GM18519 (cell line): ENCODE results near the gene NDUFAF3.

ENCODE experiments used
- ATAC-seq: cut with Tn5 transposase; IDR thresholded peaks from one replicate; pipeline ENCODE4 v1.9.1; 2021; ENCODE audit warnings: mild to moderate bottlenecking, moderate library complexity; ENCODE audit not compliant: unreplicated experiment, low FRiP score

NDUFAF3 gene

DNA sequence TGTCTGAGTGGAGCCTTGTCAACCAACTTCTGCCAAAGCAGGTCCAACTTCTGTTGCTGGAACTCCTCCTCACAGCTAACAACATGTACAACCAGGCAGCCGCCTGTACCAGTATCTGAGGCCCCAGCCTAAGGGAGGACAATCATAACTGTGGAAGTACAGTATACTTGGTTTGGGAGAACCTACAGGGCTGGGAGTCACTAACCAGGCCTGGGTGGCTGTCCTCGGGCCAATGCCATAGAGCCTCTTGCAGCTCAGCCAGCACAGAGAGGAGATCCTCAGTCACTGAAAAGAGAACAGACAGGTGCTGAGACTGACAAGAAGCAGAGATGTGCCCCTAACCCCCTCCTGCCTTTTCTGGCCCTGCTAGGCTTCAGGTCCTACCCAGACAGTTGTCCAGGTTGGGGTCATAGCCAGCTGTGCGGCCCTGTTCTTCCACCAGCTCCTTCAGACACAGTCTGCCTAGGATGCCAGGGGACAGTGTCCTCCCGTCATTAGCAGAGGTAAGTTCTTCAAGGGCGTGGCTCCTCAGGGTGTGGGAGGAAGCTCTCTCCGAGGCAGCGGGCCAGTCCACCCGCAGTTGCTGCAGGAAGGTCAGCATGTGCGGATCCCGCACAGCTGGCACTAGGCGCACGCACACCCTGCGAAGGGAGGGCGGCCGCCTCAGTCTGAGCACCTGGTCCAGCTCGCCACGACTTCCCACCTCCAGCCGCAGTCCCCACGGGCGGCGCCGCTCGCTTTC is 4.5 kb upstream of the NDUFAF3 start:
- no peak for ATAC-seq

GRCh38 chr3:49017971-49018706 is 3.8 kb upstream of the NDUFAF3 start, which contains the start of gene DALRD3:
TSS of gene DALRD3 (minus strand) at chr3:49018580. CDS start at chr3:49018564, 16 bp downstream.
- ATAC-seq, result no peak

GRCh38 chr3:49018707-49019006 is 3.3 kb upstream of the NDUFAF3 start:
- no peak for ATAC-seq

- ATAC-seq, result no peak
Observed at GRCh38 chr3:49019941-49020329, 2.0 kb upstream of the NDUFAF3 start.

GRCh38 chr3:49020330-49021212 is 1.4 kb upstream of the NDUFAF3 start:
- ATAC-seq, result no peak

DNA sequence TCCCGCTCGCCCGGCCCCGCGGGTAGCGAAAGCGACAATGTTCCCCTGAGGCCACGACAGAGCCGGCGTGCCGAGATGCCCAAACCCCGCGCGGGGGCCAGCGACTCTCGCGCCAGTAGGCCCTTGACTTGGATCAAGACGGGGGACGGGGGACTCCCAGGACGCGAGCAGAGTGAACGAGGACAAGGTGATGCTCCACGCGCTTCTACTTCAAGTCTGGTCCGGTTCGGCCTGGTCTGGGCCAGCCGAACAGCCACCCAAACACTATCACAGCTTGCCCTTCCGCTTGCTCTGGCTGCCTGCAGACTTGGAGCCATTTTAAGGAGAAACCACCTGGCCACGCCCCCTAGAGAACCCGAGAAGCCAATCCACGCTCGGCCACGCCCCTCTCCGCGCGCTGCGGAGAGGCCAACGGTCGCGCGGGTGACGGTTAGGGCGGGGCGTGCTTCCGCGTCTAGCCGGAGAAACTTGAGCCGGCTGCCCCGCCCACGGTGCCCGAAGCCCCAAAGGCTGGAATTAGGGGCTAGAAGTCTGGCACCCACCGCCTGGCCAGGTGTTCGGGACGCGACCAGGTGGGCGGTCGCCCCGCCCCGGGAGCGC is 608 bp upstream of the NDUFAF3 start:
- ATAC-seq, result peak; percentile 35

- no peak for ATAC-seq
Observed at GRCh38 chr3:49022688-49023171, 809 bp downstream of the NDUFAF3 start.

DNA sequence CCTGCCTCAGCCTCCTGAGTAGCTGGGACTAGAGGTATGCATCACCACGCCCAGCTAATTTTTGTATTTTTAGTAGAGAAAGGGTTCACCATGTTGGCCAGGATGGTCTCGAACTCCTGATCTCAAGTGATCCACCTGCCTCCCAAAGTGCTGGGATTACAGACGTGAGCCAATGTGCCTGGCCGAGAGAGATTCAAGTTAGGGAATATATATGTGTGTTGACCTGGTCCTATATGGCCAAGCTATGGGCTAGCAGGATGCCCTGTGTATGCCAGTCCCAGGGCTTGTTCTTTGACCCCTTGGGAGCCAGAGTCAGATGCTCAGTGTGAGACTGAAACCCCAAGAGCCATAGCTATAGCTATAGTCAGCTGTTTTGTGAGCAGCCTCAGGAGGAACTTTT is 1.9 kb downstream of the NDUFAF3 start:
- no peak for ATAC-seq

DNA sequence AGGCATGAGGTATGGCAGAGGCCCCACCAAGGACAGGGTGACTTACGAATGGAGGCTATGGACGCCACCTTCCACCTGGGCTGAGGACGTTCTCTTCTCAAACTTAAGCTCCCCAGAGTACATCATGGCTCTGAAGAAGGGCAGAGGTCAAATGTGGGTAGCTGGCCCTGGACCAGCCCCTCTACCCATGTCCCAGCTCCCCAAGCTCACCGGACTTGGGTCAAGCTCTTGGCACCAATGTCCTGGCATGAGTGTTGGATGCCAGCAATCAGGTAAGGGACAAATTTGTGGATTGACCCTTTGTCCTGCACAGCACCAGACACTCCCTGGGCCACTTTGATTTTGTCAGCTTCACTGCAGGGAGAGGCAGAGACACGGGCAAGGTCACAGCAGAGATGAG is 2.5 kb downstream of the NDUFAF3 start:
- ATAC-seq, result no peak

DNA sequence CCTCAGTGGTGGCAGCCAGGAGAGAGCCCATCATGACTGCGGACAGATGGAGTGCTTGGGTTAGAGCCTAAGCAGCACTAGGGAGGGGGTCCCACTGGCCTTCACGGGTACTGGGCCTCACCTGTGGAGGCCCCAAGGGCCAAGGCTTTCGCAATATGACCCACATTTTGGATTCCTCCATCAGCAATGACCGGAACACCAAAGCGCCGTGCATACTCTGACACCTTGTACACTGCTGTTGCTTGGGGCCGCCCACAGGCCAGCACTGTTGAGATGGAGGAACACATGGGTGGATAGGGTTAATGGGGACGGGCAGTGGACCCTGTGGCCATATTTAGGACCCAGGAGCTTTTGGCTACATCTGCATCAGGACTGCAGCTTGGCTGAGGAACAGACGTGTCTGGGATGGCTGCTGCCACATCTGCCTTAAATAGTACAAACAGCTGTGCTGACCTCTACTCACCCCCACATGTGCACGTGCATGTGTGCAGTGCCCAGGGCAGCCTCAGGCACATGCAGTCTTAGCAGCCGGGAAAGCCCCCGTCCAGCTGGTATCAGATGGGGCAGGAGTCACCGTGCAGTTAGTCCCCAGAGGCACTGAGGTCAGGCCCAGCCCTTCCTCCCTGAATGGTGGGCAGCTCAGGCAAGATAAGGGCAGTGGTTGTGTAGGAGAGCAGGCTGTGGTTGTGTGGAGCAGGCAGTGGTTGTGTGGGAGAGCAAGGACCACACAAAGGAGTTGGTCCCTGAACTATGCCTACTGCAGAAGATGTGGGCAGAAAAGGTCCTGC is 3.3 kb downstream of the NDUFAF3 start:
- no peak for ATAC-seq

DNA sequence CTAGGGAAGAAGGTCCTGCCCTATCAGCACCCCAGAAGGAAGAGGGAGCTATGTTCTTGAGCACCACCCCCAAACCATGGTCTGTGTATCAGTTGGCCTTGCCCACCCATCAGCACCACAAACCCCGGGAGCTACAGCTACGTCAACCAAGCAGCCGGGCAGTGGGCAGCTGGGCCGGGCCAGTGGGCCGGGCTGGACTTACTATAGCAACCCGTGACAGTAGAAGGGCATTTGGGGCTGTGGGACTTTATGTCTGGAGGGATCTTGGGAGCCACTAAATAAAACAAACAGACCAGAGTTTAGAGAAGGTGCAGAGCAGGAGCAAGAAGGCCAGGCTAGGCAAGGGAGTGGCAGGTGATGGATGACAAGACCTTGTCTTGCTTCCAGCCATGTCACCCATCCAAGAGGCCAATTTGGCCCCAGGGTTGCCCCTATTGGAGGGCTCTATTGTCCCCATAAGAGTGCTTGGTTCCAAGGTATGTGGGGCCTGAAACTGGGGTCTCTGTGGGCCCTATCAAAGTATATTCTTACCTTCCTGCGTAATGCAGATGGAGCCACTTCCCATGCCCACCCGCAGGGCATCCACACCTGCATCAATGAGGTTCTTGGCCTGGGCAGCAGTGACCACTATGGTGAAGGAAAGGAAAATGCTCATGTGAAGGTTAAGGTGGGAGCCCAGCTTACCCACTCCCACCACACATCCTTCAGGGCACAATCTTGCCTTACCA is 4.0 kb downstream of the NDUFAF3 start:
- no peak for ATAC-seq

- ATAC-seq, result no peak
Observed at GRCh38 chr3:49026536-49026935, 4.6 kb downstream of the NDUFAF3 start.

DNA sequence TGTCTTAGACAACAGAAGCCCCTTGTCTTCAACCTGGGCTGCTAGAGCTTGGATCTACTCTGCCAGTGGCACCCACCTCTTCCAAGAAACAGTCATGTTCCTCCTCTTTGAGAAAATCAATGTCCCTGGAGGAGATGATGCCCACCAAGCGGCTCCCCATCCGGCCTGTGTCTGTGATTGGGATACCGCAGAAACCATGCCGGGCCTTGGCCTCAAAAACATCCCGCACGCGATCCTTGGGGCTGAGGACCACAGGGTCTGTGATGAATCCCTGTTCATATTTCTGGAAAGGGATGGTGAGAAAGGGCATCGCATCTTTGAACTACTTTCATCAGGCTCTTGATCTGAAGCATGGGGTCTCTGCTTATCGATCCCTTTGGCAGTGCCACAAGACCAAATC is 5.7 kb downstream of the NDUFAF3 start:
- ATAC-seq, result no peak

DNA sequence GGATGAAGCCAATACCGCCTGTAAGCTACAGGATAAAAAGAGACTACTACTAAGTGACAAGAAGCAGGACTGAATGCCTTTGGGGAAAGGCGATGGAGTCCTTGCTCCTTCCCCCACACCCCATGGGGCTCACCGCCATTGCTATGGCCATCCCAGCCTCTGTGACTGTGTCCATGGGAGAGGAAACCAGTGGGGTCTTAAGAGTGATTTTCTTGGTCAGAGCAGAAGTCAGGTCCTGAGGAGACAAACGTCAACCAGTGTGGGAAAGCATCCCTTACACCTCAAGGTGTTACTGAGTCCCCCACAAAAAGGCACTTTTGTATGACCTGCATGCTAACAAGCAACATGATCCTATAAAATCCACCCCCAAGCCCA is 6.4 kb downstream of the NDUFAF3 start:
- no peak for ATAC-seq

GRCh38 chr3:49028673-49029562 is 7.0 kb downstream of the NDUFAF3 start, which contains the start of gene IMPDH2:
TSS of gene IMPDH2 (minus strand) at chr3:49029398. CDS start at chr3:49029350, 48 bp downstream.
- peak; percentile 83 for ATAC-seq

- no peak for ATAC-seq
Observed at GRCh38 chr3:49029563-49029884, 7.6 kb downstream of the NDUFAF3 start.

- ATAC-seq, result no peak
Observed at GRCh38 chr3:49030321-49030720, 8.4 kb downstream of the NDUFAF3 start.

DNA sequence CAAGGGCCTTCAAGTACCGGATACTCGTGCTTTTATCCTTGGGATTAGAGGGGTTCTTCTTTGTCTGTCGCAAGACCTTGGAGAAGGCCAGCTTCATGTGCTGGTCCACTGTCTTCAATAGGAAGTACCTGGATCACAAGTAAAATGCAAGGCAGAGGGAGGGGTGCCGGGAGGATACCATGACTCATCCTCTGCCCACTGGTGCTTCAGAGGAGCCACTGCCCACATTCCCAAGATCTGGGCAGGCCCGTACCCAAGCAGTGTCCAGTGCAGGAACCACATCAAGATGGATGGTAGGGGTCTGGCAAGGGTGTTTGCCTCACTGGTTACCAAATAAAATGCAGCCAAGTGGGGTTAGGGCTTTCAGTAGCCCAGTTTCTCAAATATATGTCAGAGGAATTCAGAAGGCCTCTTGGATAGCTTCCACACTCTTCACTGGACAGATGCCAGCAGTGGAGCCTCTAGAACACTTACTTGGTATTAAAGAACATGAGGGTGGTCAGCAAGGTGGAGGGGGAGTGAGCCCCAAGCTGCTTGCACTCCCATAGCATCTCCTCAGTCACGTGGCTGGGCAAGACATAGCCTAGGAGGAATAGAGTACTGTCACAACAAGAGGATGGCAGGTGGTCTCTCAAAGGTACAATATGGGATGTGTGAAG is 10.9 kb downstream of the NDUFAF3 start:
- no peak for ATAC-seq
